SK-N-MC (cell line): ENCODE results near the gene RSRC1.

Experiments used
- EZH2 ChIP-seq: fragments of 200-600 bp; sonication (generic); IDR thresholded peaks from one replicate; pipeline ENCODE4 v1.6.1; 2017; ENCODE audit warnings: antibody characterized with exemption
- FOXP2 ChIP-seq: optimal IDR thresholded peaks from 2 replicates; pipeline ENCODE3; 2011; ENCODE audit warnings: mild to moderate bottlenecking, moderate library complexity; ENCODE audit not compliant: insufficient read depth; ENCODE audit errors: extremely low read length, control extremely low read depth
- POLR2AphosphoS5 ChIP-seq: IDR thresholded peaks from 2 replicates; pipeline ENCODE4 v1.6.1; 2012; ENCODE audit warnings: mild to moderate bottlenecking, low read depth, low read length, borderline replicate concordance

GRCh38 chr3:158430968-158431367, 321.1 kb downstream of the RSRC1 start:
- TF ChIP-seq POLR2AphosphoS5 (no peak; the same call in 1 of the 2 replicates), EZH2 (no peak), FOXP2 (no peak)
